HAP-1 (cell line): ENCODE results near the gene PPARGC1A.

ENCODE experiments used
- DNase-seq, 2 experiments: peaks; one replicate each; pipeline ENCODE4 v3.0.0-alpha.2; 2016 to 2020; ENCODE audit warnings: low spot score in 2 of 2
- H3K27me3 ChIP-seq: fragments of 250-450 bp; sonication (Bioruptor Pico); 2 replicates; pipeline ENCODE4 v1.5.1; 2020; ENCODE audit warnings: low read depth, mild to moderate bottlenecking, moderate library complexity
- H3K36me3 ChIP-seq: fragments of 250-450 bp; sonication (Bioruptor Pico); replicated peaks from 2 replicates; pipeline ENCODE4 v1.5.1; 2020; ENCODE audit warnings: mild to moderate bottlenecking
- H3K4me1 ChIP-seq: fragments of 250-450 bp; sonication (Bioruptor Pico); 2 replicates; pipeline ENCODE4 v1.5.1; 2020; ENCODE audit warnings: mild to moderate bottlenecking
- H3K4me3 ChIP-seq: fragments of 250-450 bp; sonication (Bioruptor Pico); 2 replicates; pipeline ENCODE4 v1.5.1; 2020; ENCODE audit warnings: mild to moderate bottlenecking, moderate library complexity
- H3K9me3 ChIP-seq: fragments of 250-450 bp; sonication (Bioruptor Pico); 2 replicates; pipeline ENCODE4 v1.5.1; 2020; ENCODE audit warnings: mild to moderate bottlenecking, moderate library complexity
- in situ Hi-C: fragments of 300-500 bp; cut with MboI; formaldehyde crosslinking; loops from 3 replicates; pipeline ENCODE4 v1.14.3; 2020; ENCODE audit warnings: low sequenced_read_pairs, inconsistent platforms, mixed read lengths

The PPARGC1A gene

GRCh38 chr4:23746027-23746426 lies 143.8 kb downstream of the PPARGC1A start:
- DNase-seq: no peak
- in situ Hi-C loops: no loop called here

DNA sequence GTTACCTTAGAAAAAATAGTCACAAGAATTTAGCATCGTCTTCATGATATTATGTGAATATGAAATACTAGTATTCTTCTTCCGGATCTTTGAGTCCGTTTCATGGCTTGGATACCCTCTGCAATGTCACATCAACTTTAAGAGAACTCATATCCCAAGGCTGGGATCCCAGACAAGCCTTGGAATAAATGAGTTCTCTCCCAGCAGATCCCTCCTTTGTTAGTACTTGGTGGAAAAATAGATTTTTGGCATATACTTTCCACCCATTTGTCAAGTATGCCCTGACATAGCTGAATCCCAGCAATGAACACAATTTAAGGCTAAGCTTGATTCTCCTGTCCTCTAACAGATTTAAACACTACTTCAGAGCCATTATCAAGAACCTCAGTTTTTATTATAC lies 144.5 kb downstream of the PPARGC1A start:
- H3K27me3 ChIP-seq: no peaks in the 10 kb centered on the region
- in situ Hi-C loops: no loop called here
- no peak for DNase-seq
- H3K4me3 ChIP-seq: no peak overlapping the region
- H3K36me3 ChIP-seq: no peaks in the 10 kb centered on the region
- no peaks in the 10 kb centered on the region for H3K4me1 ChIP-seq
- no peaks in the 10 kb centered on the region for H3K9me3 ChIP-seq

More at GRCh38 chr4:23746027-23746426, 143.8 kb downstream of the PPARGC1A start:
- no peaks in the 10 kb centered on the region for H3K36me3 ChIP-seq
- no peak overlapping the region for H3K4me3 ChIP-seq
- no peaks in the 10 kb centered on the region for H3K4me1 ChIP-seq
- no peaks in the 10 kb centered on the region for H3K9me3 ChIP-seq
- H3K27me3 ChIP-seq: no peaks in the 10 kb centered on the region
